ENCODE measurements around the gene TTC1. TPM values are rescaled to one million over a fixed set of nuclear protein-coding genes. Genes with fewer than 3 reads are reported as not detected.
A peak's percentile ranks its signal among the peaks of the same experiment; 100 is the strongest.

TTC1 gene
- total and polyA plus RNA-seq, 4 donors: 40.5 to 57.8 (median 47.9) TPM

GRCh38 chr5:159971038-159971437 is 37.9 kb upstream of the TTC1 start:
- H3K36me3 ChIP-seq (ENCODE audit: control insufficient read depth in 1 of 2, insufficient read depth in 2 of 2, low read length in 1 of 2): no peaks in the 10 kb centered on the region
- H3K27me3 ChIP-seq (ENCODE audit: control insufficient read depth in 1 of 2, insufficient read depth in 2 of 2, low read length in 1 of 2): no peaks in the 10 kb centered on the region
- intact Hi-C loops (cut with DNase I): loop anchor here (5.0 to 10.0 kb wide), 3 partner anchors 54 to 519 kb away; partner anchors contain the start of gene ADRA1B (in 1 of the 2)
- peaks cover 3 to 4% of the 10 kb centered on the region in 2 donors for H3K4me1 ChIP-seq (ENCODE audit: control insufficient read depth in 1 of 2, insufficient read depth in 2 of 2, low read length in 2 of 2)
- ATAC-seq (ENCODE audit: low FRiP score) (no peak), DNase-seq (no peak)
- H3K27ac ChIP-seq (ENCODE audit: low read depth in 1 of 2, low read length in 2 of 2): no peak overlapping the region
- WGBS, 2 donors: 80 to 85% methylated on average over 4 of the region's 4 CpGs
- H3K9me3 ChIP-seq (ENCODE audit: control insufficient read depth, low read length): no peaks in the 10 kb centered on the region
- H3K4me3 ChIP-seq (ENCODE audit: low read length in 2 of 2): no peak overlapping the region

DNA sequence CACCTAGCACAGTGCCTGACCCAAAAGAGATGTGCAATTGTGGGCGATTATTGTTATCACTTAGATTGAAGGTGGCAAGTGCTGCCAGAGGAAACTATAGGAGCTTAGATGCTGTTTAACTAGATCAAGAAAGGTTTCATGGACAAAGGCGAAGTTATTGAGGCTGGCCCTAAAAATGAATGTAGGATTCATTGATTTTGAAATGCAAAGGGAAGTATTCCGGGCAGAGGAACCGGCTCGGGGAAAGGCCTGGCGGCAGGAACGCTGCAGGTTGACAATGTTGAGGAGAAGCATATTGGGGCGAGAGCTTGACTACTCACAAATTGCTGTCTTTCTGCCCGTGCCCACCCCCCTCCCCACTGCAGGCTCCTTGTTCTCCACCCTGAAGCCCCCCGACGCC is 37.4 kb upstream of the TTC1 start:
- WGBS, 2 donors: 49 to 54% methylated on average over 11 of the region's 11 CpGs
- intact Hi-C loops (cut with DNase I): loop anchor here (5.0 to 10.0 kb wide), 3 partner anchors 54 to 519 kb away; partner anchors contain the start of gene ADRA1B (in 1 of the 2)

GRCh38 chr5:159971931-159972461 is 36.9 kb upstream of the TTC1 start:
- H3K4me1 ChIP-seq (ENCODE audit: control insufficient read depth in 1 of 2, insufficient read depth in 2 of 2, low read length in 2 of 2): peaks cover 3 to 4% of the 10 kb centered on the region in 2 donors
- WGBS, 2 donors: 0 to 1% methylated on average over 62 to 76 of the region's 76 CpGs
- ATAC-seq (ENCODE audit: low FRiP score): no peak

More for the DNA sequence above, 37.4 kb upstream of the TTC1 start:
- Histone ChIP-seq H3K36me3 (ENCODE audit: control insufficient read depth in 1 of 2, insufficient read depth in 2 of 2, low read length in 1 of 2) (no peaks in the 10 kb centered on the region), H3K9me3 (ENCODE audit: control insufficient read depth, low read length) (no peaks in the 10 kb centered on the region), H3K4me1 (ENCODE audit: control insufficient read depth in 1 of 2, insufficient read depth in 2 of 2, low read length in 2 of 2) (peaks cover 3 to 4% of the 10 kb centered on the region in 2 donors), H3K4me3 (ENCODE audit: low read length in 2 of 2) (peak overlapping the region; percentile 18 to 21), H3K27me3 (ENCODE audit: control insufficient read depth in 1 of 2, insufficient read depth in 2 of 2, low read length in 1 of 2) (no peaks in the 10 kb centered on the region), H3K27ac (ENCODE audit: low read depth in 1 of 2, low read length in 2 of 2) (peak overlapping the region in 1 of 2 donors; percentile 19)
- DNase-seq (no peak), ATAC-seq (ENCODE audit: low FRiP score) (no peak)

DNA sequence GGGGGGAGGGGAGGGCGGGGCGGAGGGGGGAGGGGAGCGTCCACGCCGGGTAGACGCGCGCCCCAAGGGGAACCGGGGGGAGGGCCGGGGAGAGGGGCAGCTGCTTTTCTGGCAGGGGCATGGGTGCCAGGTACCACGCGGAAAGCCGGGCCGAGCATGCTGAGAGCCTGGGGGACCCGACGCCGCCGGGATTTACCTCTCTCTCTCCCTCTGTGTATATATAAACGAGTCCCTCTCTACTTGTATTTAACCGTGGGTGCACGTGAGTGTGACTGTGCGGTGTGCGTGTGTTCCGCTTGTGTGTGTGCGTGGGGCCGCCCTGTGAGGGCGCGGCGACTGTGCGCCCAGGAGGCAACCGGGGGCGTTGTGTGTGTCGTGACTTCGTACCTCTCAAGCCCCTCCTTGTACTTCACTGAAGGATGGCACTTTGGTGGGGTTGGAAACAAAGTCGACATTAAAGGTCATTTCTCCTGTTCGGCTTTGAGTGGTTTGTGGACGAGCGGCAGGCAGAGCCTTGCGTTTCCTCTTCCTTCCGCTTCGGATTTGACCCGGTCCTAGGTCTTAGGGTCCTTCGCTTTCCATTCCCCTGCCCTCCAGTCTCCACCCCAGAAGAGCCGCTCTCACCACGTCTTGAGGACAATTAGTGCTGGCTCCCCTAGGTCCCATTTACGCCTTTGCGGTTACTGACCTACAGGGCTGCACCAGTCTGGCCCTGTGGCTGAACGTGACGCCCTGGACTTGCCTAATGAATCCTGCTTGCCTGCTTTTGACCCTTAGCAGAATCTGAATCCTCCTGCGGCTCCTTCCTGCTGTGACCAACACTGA is 36.2 kb upstream of the TTC1 start:
- ATAC-seq (ENCODE audit: low FRiP score) (no peak), DNase-seq (no peak)
- WGBS, 2 donors: 61 to 62% methylated on average over 40 to 50 of the region's 50 CpGs
- Histone ChIP-seq H3K9me3 (ENCODE audit: control insufficient read depth, low read length) (no peaks in the 10 kb centered on the region), H3K4me1 (ENCODE audit: control insufficient read depth in 1 of 2, insufficient read depth in 2 of 2, low read length in 2 of 2) (peaks cover 3 to 4% of the 10 kb centered on the region in 2 donors), H3K36me3 (ENCODE audit: control insufficient read depth in 1 of 2, insufficient read depth in 2 of 2, low read length in 1 of 2) (no peaks in the 10 kb centered on the region), H3K27me3 (ENCODE audit: control insufficient read depth in 1 of 2, insufficient read depth in 2 of 2, low read length in 1 of 2) (no peaks in the 10 kb centered on the region), H3K4me3 (ENCODE audit: low read length in 2 of 2) (no peak overlapping the region), H3K27ac (ENCODE audit: low read depth in 1 of 2, low read length in 2 of 2) (peak overlapping the region in 1 of 2 donors; percentile 7)
- intact Hi-C loops (cut with DNase I): loop anchor here (5.0 to 10.0 kb wide), 3 partner anchors 55 to 520 kb away; partner anchors contain the start of gene ADRA1B (in 1 of the 2)

More at GRCh38 chr5:159971931-159972461, 36.9 kb upstream of the TTC1 start:
- H3K9me3 ChIP-seq (ENCODE audit: control insufficient read depth, low read length): no peaks in the 10 kb centered on the region
- peak overlapping the region; percentile 18 to 21 for H3K4me3 ChIP-seq (ENCODE audit: low read length in 2 of 2)
- H3K27me3 ChIP-seq (ENCODE audit: control insufficient read depth in 1 of 2, insufficient read depth in 2 of 2, low read length in 1 of 2): no peaks in the 10 kb centered on the region
- peak in 1 of 2 donors; percentile 77 for DNase-seq
- H3K36me3 ChIP-seq (ENCODE audit: control insufficient read depth in 1 of 2, insufficient read depth in 2 of 2, low read length in 1 of 2): no peaks in the 10 kb centered on the region
- H3K27ac ChIP-seq (ENCODE audit: low read depth in 1 of 2, low read length in 2 of 2): peak overlapping the region in 1 of 2 donors; percentile 65
- intact Hi-C loops (cut with DNase I): loop anchor here (5.0 to 10.0 kb wide), 3 partner anchors 55 to 520 kb away; partner anchors contain the start of gene ADRA1B (in 1 of the 2)

DNA sequence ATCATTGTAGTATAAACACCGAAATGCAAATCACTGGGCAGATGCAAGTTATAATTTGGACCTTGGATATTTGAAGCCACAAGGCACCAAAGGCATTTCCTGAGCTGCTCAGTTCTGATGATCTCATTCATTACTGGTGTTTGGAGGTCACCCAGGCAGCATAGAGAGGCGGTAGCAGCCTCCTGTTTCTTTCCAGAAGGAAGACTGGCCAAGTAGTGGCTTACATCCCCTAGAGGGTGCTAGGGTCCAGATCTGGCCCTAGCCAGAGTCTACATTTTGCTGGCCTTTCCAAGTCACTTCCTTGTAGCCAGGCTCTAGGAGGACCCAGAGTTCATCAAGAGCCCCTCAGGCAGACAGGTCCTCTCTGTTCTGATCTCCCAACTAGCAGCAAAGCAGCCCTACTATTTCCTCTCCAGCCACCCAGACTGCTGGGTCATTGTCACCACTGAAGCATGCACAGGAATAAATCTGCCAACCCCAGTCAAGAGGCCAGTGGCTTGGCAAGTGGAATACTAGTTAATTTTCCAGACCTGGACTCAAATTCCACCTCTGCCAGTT is 33.4 kb upstream of the TTC1 start:
- Histone ChIP-seq H3K27me3 (ENCODE audit: control insufficient read depth in 1 of 2, insufficient read depth in 2 of 2, low read length in 1 of 2) (no peaks in the 10 kb centered on the region), H3K4me3 (ENCODE audit: low read length in 2 of 2) (no peak overlapping the region), H3K9me3 (ENCODE audit: control insufficient read depth, low read length) (no peaks in the 10 kb centered on the region), H3K36me3 (ENCODE audit: control insufficient read depth in 1 of 2, insufficient read depth in 2 of 2, low read length in 1 of 2) (no peaks in the 10 kb centered on the region), H3K27ac (ENCODE audit: low read depth in 1 of 2, low read length in 2 of 2) (peak overlapping the region; percentile 63 to 95), H3K4me1 (ENCODE audit: control insufficient read depth in 1 of 2, insufficient read depth in 2 of 2, low read length in 2 of 2) (peaks cover 3 to 4% of the 10 kb centered on the region in 2 donors)
- intact Hi-C loops (cut with DNase I): loop anchor here in 1 of 2 donors (5.0 to 10.0 kb wide), 2 partner anchors 58 to 221 kb away; partner anchors contain the start of gene ADRA1B
- 6 to 8% methylated on average over 2 of the region's 2 CpGs for WGBS, 2 donors
- DNase-seq (peak in 1 of 2 donors; percentile 69), ATAC-seq (ENCODE audit: low FRiP score) (peak; percentile 86)

GRCh38 chr5:159976921-159977320 is 32.0 kb upstream of the TTC1 start:
- H3K36me3 ChIP-seq (ENCODE audit: control insufficient read depth in 1 of 2, insufficient read depth in 2 of 2, low read length in 1 of 2): no peaks in the 10 kb centered on the region
- peaks cover 3 to 4% of the 10 kb centered on the region in 2 donors for H3K4me1 ChIP-seq (ENCODE audit: control insufficient read depth in 1 of 2, insufficient read depth in 2 of 2, low read length in 2 of 2)
- no peak overlapping the region for H3K4me3 ChIP-seq (ENCODE audit: low read length in 2 of 2)
- 95 to 96% methylated on average over 3 of the region's 3 CpGs for WGBS, 2 donors
- ATAC-seq (ENCODE audit: low FRiP score) (no peak), DNase-seq (no peak)
- no peaks in the 10 kb centered on the region for H3K27me3 ChIP-seq (ENCODE audit: control insufficient read depth in 1 of 2, insufficient read depth in 2 of 2, low read length in 1 of 2)
- no peak overlapping the region for H3K27ac ChIP-seq (ENCODE audit: low read depth in 1 of 2, low read length in 2 of 2)
- intact Hi-C loops (cut with DNase I): loop anchor here in 1 of 2 donors (5.0 to 10.0 kb wide), 2 partner anchors 60 to 222 kb away; partner anchors contain the start of gene ADRA1B
- no peaks in the 10 kb centered on the region for H3K9me3 ChIP-seq (ENCODE audit: control insufficient read depth, low read length)

GRCh38 chr5:159978358-159978757 is 30.6 kb upstream of the TTC1 start:
- H3K36me3 ChIP-seq (ENCODE audit: control insufficient read depth in 1 of 2, insufficient read depth in 2 of 2, low read length in 1 of 2): no peaks in the 10 kb centered on the region
- H3K27me3 ChIP-seq (ENCODE audit: control insufficient read depth in 1 of 2, insufficient read depth in 2 of 2, low read length in 1 of 2): no peaks in the 10 kb centered on the region
- H3K4me3 ChIP-seq (ENCODE audit: low read length in 2 of 2): no peak overlapping the region
- DNase-seq (no peak), ATAC-seq (ENCODE audit: low FRiP score) (no peak)
- intact Hi-C loops (cut with DNase I): loop anchor here in 1 of 2 donors (5.0 to 10.0 kb wide), 2 partner anchors 61 to 224 kb away; partner anchors contain the start of gene ADRA1B
- peaks cover 3 to 4% of the 10 kb centered on the region in 2 donors for H3K4me1 ChIP-seq (ENCODE audit: control insufficient read depth in 1 of 2, insufficient read depth in 2 of 2, low read length in 2 of 2)
- 43 to 46% methylated on average over 2 of the region's 2 CpGs for WGBS, 2 donors
- H3K9me3 ChIP-seq (ENCODE audit: control insufficient read depth, low read length): no peaks in the 10 kb centered on the region
- H3K27ac ChIP-seq (ENCODE audit: low read depth in 1 of 2, low read length in 2 of 2): no peak overlapping the region

DNA sequence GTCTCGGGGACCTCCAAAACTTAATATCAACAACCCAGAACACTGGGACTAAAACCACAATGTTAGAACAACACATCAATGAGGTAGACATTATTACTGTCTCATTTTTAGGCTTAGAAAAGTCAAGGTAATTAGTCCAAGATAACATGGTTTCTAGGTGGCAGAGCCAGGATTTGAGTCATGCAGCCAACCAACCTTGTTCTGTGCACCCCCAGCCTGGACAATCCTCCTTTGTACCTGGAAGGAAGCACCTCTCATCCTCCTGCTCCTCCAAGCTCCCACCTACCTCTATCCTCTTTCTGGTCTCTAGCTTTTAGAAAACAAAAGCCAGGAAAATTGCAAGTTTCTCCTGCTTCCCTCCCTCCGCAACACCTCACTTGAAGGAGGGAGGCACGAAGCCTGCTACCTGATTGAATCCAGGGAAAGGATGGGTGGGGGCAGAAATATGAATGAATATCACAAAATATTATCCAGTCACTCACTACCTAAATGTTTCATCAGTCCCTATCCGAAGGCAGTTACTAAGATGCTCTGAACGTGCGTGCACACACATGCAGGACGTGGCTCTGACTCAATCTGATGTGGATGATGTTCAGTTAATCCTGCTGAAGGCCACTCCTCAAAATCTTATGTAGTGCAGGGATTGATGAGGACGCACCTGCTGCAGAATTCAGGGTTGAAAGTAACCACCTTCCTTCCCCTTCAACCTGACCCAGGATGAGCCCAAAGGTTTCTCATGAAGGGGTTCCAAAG is 26.3 kb upstream of the TTC1 start:
- Histone ChIP-seq H3K4me3 (ENCODE audit: low read length in 2 of 2) (no peak overlapping the region), H3K27ac (ENCODE audit: low read depth in 1 of 2, low read length in 2 of 2) (no peak overlapping the region), H3K9me3 (ENCODE audit: control insufficient read depth, low read length) (no peaks in the 10 kb centered on the region), H3K27me3 (ENCODE audit: control insufficient read depth in 1 of 2, insufficient read depth in 2 of 2, low read length in 1 of 2) (no peaks in the 10 kb centered on the region), H3K4me1 (ENCODE audit: control insufficient read depth in 1 of 2, insufficient read depth in 2 of 2, low read length in 2 of 2) (no peaks in the 10 kb centered on the region), H3K36me3 (ENCODE audit: control insufficient read depth in 1 of 2, insufficient read depth in 2 of 2, low read length in 1 of 2) (no peaks in the 10 kb centered on the region)
- ATAC-seq (ENCODE audit: low FRiP score) (no peak), DNase-seq (no peak)
- 91 to 92% methylated on average over 8 of the region's 8 CpGs for WGBS, 2 donors
- intact Hi-C loops (cut with DNase I): loop anchor here in 1 of 2 donors (10.0 kb wide), 2 partner anchors 468 to 698 kb away; no protein-coding TSS in a partner anchor

Measured in aorta (tissue), 5 donors.